Transverse colon (tissue), 3 donors: Measurements from ENCODE around the gene PLCXD1.

ENCODE experiments used
- EP300 ChIP-seq: sonication (generic); formaldehyde crosslinking; IDR thresholded peaks from one replicate; pipeline ENCODE4 v1.6.1; 2017; ENCODE audit warnings: antibody characterized with exemption, low read depth
- TF ChIP-seq, protein P1 (sequence below), 5 experiments: fragments of 200-600 bp in 3 of 5; fragments of 450-650 bp in 2 of 5; sonication (generic) in 3 of 5; IDR thresholded peaks; 1 replicate in 2 of 5; 2 replicates in 3 of 5; pipeline ENCODE4 v1.5.1; 2016 to 2017; ENCODE audit warnings: antibody characterized with exemption in 5 of 5, inconsistent platforms in 3 of 5, mild to moderate bottlenecking in 2 of 5, moderate library complexity in 1 of 5

DNA sequence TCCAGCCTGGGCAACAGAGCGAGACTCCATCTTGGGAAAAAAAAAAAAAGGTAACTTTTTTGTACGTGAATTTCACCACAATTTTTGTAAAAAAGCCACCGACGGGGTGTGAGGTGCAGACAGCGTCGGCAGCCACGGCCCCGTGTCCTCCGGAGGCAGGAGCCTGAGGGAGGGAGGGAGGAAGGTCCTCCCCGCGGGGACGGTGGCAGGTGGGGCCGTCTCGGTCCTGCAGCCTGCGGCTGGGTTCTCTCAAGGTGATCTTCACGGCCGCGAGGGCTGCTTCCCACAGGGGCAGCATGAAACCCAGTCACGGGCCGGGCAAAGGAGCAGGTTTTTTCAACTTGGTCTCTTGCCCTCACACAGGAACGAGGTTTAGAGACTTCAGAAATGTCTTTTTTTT is 14.0 kb downstream of the PLCXD1 start:
- TF ChIP-seq, protein P1, sequence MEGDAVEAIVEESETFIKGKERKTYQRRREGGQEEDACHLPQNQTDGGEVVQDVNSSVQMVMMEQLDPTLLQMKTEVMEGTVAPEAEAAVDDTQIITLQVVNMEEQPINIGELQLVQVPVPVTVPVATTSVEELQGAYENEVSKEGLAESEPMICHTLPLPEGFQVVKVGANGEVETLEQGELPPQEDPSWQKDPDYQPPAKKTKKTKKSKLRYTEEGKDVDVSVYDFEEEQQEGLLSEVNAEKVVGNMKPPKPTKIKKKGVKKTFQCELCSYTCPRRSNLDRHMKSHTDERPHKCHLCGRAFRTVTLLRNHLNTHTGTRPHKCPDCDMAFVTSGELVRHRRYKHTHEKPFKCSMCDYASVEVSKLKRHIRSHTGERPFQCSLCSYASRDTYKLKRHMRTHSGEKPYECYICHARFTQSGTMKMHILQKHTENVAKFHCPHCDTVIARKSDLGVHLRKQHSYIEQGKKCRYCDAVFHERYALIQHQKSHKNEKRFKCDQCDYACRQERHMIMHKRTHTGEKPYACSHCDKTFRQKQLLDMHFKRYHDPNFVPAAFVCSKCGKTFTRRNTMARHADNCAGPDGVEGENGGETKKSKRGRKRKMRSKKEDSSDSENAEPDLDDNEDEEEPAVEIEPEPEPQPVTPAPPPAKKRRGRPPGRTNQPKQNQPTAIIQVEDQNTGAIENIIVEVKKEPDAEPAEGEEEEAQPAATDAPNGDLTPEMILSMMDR (IDR thresholded peaks at IDR 0.05): no peak
- TF ChIP-seq EP300: no peak
